PFSK-1 (cell line): Measurements from ENCODE around the gene PAQR6.

ENCODE experiments used
- FOXP2 ChIP-seq: optimal IDR thresholded peaks from 2 replicates; pipeline ENCODE3; 2011; ENCODE audit warnings: borderline replicate concordance, control low read depth, inconsistent platforms; ENCODE audit not compliant: insufficient read depth; ENCODE audit errors: extremely low read length, extremely low read depth
- POLR2AphosphoS5 ChIP-seq: IDR thresholded peaks from 2 replicates; pipeline ENCODE4 v1.6.1; 2012; ENCODE audit warnings: low read depth, mild to moderate bottlenecking, control low read depth, low read length, moderate library complexity
- SIN3A ChIP-seq: IDR thresholded peaks from 2 replicates; pipeline ENCODE4 v1.6.1; 2012; ENCODE audit warnings: mild to moderate bottlenecking, low read length, moderate library complexity, borderline replicate concordance; ENCODE audit not compliant: insufficient read depth
- TAF1 ChIP-seq: IDR thresholded peaks from 2 replicates; pipeline ENCODE4 v1.6.1; 2012; ENCODE audit warnings: low read length, control low read depth, borderline replicate concordance; ENCODE audit not compliant: insufficient read depth
- TF ChIP-seq, protein P1 (sequence below), 2 experiments: IDR thresholded peaks; 2 replicates each; pipeline versions ENCODE4 v1.6.1 to v1.8.0; 2011 to 2012; ENCODE audit warnings: low read depth in 2 of 2, low read length in 2 of 2, control low read depth in 1 of 2, inconsistent platforms in 1 of 2, mild to moderate bottlenecking in 1 of 2, moderate library complexity in 1 of 2; ENCODE audit not compliant: insufficient read depth in 1 of 2

DNA sequence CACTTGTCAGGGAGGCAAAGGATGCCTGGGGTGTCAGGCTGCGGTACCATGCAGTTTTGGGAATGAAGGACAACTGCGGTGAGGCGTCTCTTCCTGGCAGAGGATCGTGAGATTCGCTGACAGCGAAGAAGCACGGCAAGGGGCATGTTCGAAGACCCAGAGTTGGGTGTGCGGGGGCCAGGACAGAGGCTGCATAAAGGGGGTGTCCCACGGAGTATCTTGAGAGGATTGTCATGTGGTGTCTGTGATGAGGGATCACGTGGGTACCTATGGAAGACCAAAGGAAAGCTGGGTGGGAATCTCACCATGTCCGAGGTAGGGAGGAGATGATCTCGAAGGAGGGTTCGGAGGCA, 53.6 kb downstream of the PAQR6 start:
- TF ChIP-seq SIN3A (no peak), TAF1 (no peak), POLR2AphosphoS5 (no peak), FOXP2 (no peak)
- TF ChIP-seq, protein P1, sequence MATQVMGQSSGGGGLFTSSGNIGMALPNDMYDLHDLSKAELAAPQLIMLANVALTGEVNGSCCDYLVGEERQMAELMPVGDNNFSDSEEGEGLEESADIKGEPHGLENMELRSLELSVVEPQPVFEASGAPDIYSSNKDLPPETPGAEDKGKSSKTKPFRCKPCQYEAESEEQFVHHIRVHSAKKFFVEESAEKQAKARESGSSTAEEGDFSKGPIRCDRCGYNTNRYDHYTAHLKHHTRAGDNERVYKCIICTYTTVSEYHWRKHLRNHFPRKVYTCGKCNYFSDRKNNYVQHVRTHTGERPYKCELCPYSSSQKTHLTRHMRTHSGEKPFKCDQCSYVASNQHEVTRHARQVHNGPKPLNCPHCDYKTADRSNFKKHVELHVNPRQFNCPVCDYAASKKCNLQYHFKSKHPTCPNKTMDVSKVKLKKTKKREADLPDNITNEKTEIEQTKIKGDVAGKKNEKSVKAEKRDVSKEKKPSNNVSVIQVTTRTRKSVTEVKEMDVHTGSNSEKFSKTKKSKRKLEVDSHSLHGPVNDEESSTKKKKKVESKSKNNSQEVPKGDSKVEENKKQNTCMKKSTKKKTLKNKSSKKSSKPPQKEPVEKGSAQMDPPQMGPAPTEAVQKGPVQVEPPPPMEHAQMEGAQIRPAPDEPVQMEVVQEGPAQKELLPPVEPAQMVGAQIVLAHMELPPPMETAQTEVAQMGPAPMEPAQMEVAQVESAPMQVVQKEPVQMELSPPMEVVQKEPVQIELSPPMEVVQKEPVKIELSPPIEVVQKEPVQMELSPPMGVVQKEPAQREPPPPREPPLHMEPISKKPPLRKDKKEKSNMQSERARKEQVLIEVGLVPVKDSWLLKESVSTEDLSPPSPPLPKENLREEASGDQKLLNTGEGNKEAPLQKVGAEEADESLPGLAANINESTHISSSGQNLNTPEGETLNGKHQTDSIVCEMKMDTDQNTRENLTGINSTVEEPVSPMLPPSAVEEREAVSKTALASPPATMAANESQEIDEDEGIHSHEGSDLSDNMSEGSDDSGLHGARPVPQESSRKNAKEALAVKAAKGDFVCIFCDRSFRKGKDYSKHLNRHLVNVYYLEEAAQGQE (IDR thresholded peaks at IDR 0.05; ENCODE audit: insufficient read depth in 1 of 2, low read depth in 2 of 2, low read length in 2 of 2) = no peak; a peak in 1 of 4 replicates
